Stimulated activated CD8-positive, alpha-beta memory T cell treated with anti-CD3 and anti-CD28 coated beads, Interleukin-12 subunit alpha, Interleukin-12 subunit beta, amount 100 ng/mL, for 24 hours (primary cell): ENCODE measurements around the gene KLRB1.
"Not testable (repeated sequence)": the region's sequence is repeated elsewhere in the genome, so short reads cannot be mapped to it uniquely, and the experiment has no call there.

Experiments used
- DNase-seq: peaks from one replicate; pipeline ENCODE4 v3.0.0-alpha.2; 2020; ENCODE audit errors: extremely low read depth

The KLRB1 gene

GRCh38 chr12:9619411-9620179 is 11.9 kb upstream of the KLRB1 start:
- DNase-seq, result no peak

GRCh38 chr12:9618906-9619305 is 11.2 kb upstream of the KLRB1 start:
- DNase-seq, result not testable (repeated sequence)

GRCh38 chr12:9617124-9617523 is 9.4 kb upstream of the KLRB1 start:
- DNase-seq, result no peak

GRCh38 chr12:9615420-9616136 is 7.9 kb upstream of the KLRB1 start:
- no peak for DNase-seq

GRCh38 chr12:9610606-9611005 is 2.9 kb upstream of the KLRB1 start:
- not testable (repeated sequence) for DNase-seq

GRCh38 chr12:9606736-9607372 is 862 bp downstream of the KLRB1 start:
- DNase-seq, result no peak

GRCh38 chr12:9606247-9606646 is 1.5 kb downstream of the KLRB1 start:
- no peak for DNase-seq

GRCh38 chr12:9605483-9605882 is 2.2 kb downstream of the KLRB1 start:
- DNase-seq, result no peak

- no peak for DNase-seq
Observed at GRCh38 chr12:9604287-9604686, 3.4 kb downstream of the KLRB1 start.

- DNase-seq, result not testable (repeated sequence)
Observed at GRCh38 chr12:9600426-9600825, 7.3 kb downstream of the KLRB1 start.

- no peak for DNase-seq
Observed at GRCh38 chr12:9598363-9598762, 9.4 kb downstream of the KLRB1 start.

GRCh38 chr12:9597365-9597764 is 10.4 kb downstream of the KLRB1 start:
- DNase-seq, result no peak

GRCh38 chr12:9590441-9590840 is 17.3 kb downstream of the KLRB1 start:
- DNase-seq, result no peak

GRCh38 chr12:9588749-9589148 is 19.0 kb downstream of the KLRB1 start:
- DNase-seq, result no peak

GRCh38 chr12:9587987-9588600 is 19.6 kb downstream of the KLRB1 start:
- DNase-seq, result no peak

- DNase-seq, result not testable (repeated sequence)
Observed at GRCh38 chr12:9577729-9578128, 30.0 kb downstream of the KLRB1 start.

GRCh38 chr12:9567151-9567550 is 40.6 kb downstream of the KLRB1 start:
- DNase-seq, result not testable (repeated sequence)

GRCh38 chr12:9566113-9566512 is 41.6 kb downstream of the KLRB1 start:
- not testable (repeated sequence) for DNase-seq

GRCh38 chr12:9564418-9564817 is 43.3 kb downstream of the KLRB1 start:
- not testable (repeated sequence) for DNase-seq

GRCh38 chr12:9562841-9563453 is 44.8 kb downstream of the KLRB1 start:
- DNase-seq, result not testable (repeated sequence)

- DNase-seq, result not testable (repeated sequence)
Observed at GRCh38 chr12:9545489-9545888, 62.2 kb downstream of the KLRB1 start.
